Panc1 (cell line): ENCODE data around the gene ONECUT2. TPM values are rescaled to one million over a fixed set of nuclear protein-coding genes. Genes with fewer than 3 reads are reported as not detected.

Source experiments
- ATAC-seq: fragments of 200-7000 bp; cut with Tn5 transposase; 2 replicates; pipeline ENCODE4 v1.9.1; 2020; ENCODE audit warnings: mild to moderate bottlenecking, moderate library complexity
- BruUV-seq: library from RNA; stranded (reverse); fragments of 400-500 nt; replicated peaks from 2 replicates; lab custom pipeline; 2021; lab: Mats Ljungman, UMichigan
- CTCF ChIA-PET: fragments of 300-600 bp; sonication (Branson Sonifier 250); formaldehyde crosslinking; loops from one replicate; lab custom pipeline; 2022; ENCODE audit warnings: antibody characterized with exemption; lab: Charles Lee
- POLR2A ChIA-PET: fragments of 300-600 bp; sonication (Branson Sonifier 250); formaldehyde crosslinking; loops from one replicate; lab custom pipeline; 2022; ENCODE audit warnings: antibody characterized with exemption; lab: Charles Lee
- DNase-seq: peaks from one replicate; pipeline ENCODE4 v3.0.0-alpha.2; 2010; ENCODE audit warnings: low read depth, low spot score
- H3K27ac ChIP-seq: 2 replicates; pipeline ENCODE4 v1.5.1; 2011; ENCODE audit warnings: mild to moderate bottlenecking, low read length, inconsistent platforms
- H3K27me3 ChIP-seq: fragments of 200-500 bp; sonication (Bioruptor generic); 2 replicates; pipeline ENCODE4 v1.6.0; 2014; ENCODE audit warnings: low read length, inconsistent platforms; ENCODE audit not compliant: control insufficient read depth, insufficient read depth
- H3K36me3 ChIP-seq: fragments of 200-500 bp; sonication (Bioruptor generic); 2 replicates; pipeline ENCODE4 v1.5.1; 2014; ENCODE audit warnings: inconsistent platforms, mild to moderate bottlenecking, low read length, moderate library complexity; ENCODE audit not compliant: control insufficient read depth, insufficient read depth
- H3K4me1 ChIP-seq: 2 replicates; pipeline ENCODE4 v1.5.1; 2011; ENCODE audit warnings: inconsistent platforms, mild to moderate bottlenecking, low read length, moderate library complexity; ENCODE audit not compliant: control insufficient read depth, insufficient read depth
- H3K4me3 ChIP-seq, 2 experiments: 2 replicates each; pipeline ENCODE4 v1.5.1; 2011 to 2012; ENCODE audit warnings: low read depth in 2 of 2, low read length in 2 of 2, mild to moderate bottlenecking in 2 of 2, inconsistent platforms in 1 of 2, moderate library complexity in 1 of 2
- H3K9me3 ChIP-seq: fragments of 200-500 bp; sonication (Bioruptor generic); 2 replicates; pipeline ENCODE4 v1.5.1; 2014; ENCODE audit warnings: low read depth, mild to moderate bottlenecking, inconsistent platforms, low read length, moderate library complexity; ENCODE audit not compliant: control insufficient read depth, insufficient read depth
- CTCF ChIP-seq: fragments of 450-650 bp; IDR thresholded peaks from 2 replicates; pipeline ENCODE4 v1.5.1; 2017; ENCODE audit warnings: mild to moderate bottlenecking
- POLR2AphosphoS5 ChIP-seq: IDR thresholded peaks from 2 replicates; pipeline ENCODE4 v1.6.1; 2012; ENCODE audit warnings: mild to moderate bottlenecking, low read depth, low read length, moderate library complexity
- REST ChIP-seq, 2 experiments: IDR thresholded peaks; 2 replicates each; pipeline ENCODE4 v1.6.1; 2011 to 2012; ENCODE audit warnings: low read depth in 2 of 2, control low read depth in 1 of 2, low read length in 1 of 2, mild to moderate bottlenecking in 1 of 2, moderate library complexity in 1 of 2; ENCODE audit not compliant: insufficient read depth in 1 of 2
- SIN3A ChIP-seq: IDR thresholded peaks from 2 replicates; pipeline ENCODE4 v1.6.1; 2012; ENCODE audit warnings: low read depth, mild to moderate bottlenecking, low read length, moderate library complexity, borderline replicate concordance; ENCODE audit not compliant: insufficient read depth
- TCF7L2 ChIP-seq: IDR thresholded peaks from 2 replicates; pipeline ENCODE4 v1.6.1; 2011; ENCODE audit warnings: mild to moderate bottlenecking, low read depth, low read length, inconsistent platforms
- in situ Hi-C: cut with HindIII; loops from 2 replicates; pipeline ENCODE4 v1.10.0; 2016; ENCODE audit warnings: low sequenced_read_pairs, low pct_unique_long_range_greater_than_20kb
- intact Hi-C: fragments of 100-400 bp; cut with micrococcal nuclease; formaldehyde crosslinking; loops from one replicate; pipeline ENCODE4 v1.10.0; 2022; ENCODE audit not compliant: unreplicated experiment
- total RNA-seq: library from RNA; stranded (reverse); gene quantifications from one replicate; pipeline ENCODE4 v1.2.1, GENCODE V29; 2021; ENCODE audit not compliant: unreplicated experiment

The ONECUT2 gene
- total RNA-seq, 1 experiment from 2014 or later: 0.59 TPM

GRCh38 chr18:57443702-57444101, 8.5 kb downstream of the ONECUT2 start:
- intact Hi-C loops: no loop called here
- Histone ChIP-seq H3K4me1 (no peaks in the 10 kb centered on the region), H3K9me3 (no peaks in the 10 kb centered on the region), H3K4me3 (no peak overlapping the region), H3K27ac (no peak overlapping the region), H3K27me3 (no peaks in the 10 kb centered on the region), H3K36me3 (no peaks in the 10 kb centered on the region)
- in situ Hi-C loops: no loop called here
- ChIA-PET CTCF (no interaction called here), POLR2A (no interaction called here)
- ATAC-seq: no peak
- TF ChIP-seq CTCF (no peak), SIN3A (no peak), TCF7L2 (no peak), POLR2AphosphoS5 (no peak), REST (IDR thresholded peaks at IDR 0.05; ENCODE audit: insufficient read depth in 1 of 2, low read depth in 2 of 2, low read length in 1 of 2) (no peak)
- no TSS peak for BruUV-seq
- DNase-seq: no peak

GRCh38 chr18:57444301-57444759, 9.2 kb downstream of the ONECUT2 start:
- intact Hi-C loops (no loop called here), in situ Hi-C loops (no loop called here)
- H3K36me3 ChIP-seq: no peaks in the 10 kb centered on the region
- H3K27me3 ChIP-seq: no peaks in the 10 kb centered on the region
- ChIA-PET POLR2A (no interaction called here), CTCF (no interaction called here)
- no peaks in the 10 kb centered on the region for H3K4me1 ChIP-seq
- TF ChIP-seq SIN3A (no peak), POLR2AphosphoS5 (no peak), REST (IDR thresholded peaks at IDR 0.05; ENCODE audit: insufficient read depth in 1 of 2, low read depth in 2 of 2, low read length in 1 of 2) (no peak), CTCF (no peak)
- no TSS peak for BruUV-seq
- no peaks in the 10 kb centered on the region for H3K9me3 ChIP-seq
- H3K27ac ChIP-seq: no peak overlapping the region
- DNase-seq (no peak), ATAC-seq (no peak)
- no peak overlapping the region for H3K4me3 ChIP-seq
